Measurements from ENCODE around the gene CNPY3. TPM values are rescaled to one million over a fixed set of nuclear protein-coding genes. Genes with fewer than 3 reads are reported as not detected.

CNPY3 gene
- total and polyA plus RNA-seq, 2 of the 13 experiments (the other 11 are each of a cell fraction or from before 2014, with no cell fraction given), result 42.3 to 60.2 TPM

DNA sequence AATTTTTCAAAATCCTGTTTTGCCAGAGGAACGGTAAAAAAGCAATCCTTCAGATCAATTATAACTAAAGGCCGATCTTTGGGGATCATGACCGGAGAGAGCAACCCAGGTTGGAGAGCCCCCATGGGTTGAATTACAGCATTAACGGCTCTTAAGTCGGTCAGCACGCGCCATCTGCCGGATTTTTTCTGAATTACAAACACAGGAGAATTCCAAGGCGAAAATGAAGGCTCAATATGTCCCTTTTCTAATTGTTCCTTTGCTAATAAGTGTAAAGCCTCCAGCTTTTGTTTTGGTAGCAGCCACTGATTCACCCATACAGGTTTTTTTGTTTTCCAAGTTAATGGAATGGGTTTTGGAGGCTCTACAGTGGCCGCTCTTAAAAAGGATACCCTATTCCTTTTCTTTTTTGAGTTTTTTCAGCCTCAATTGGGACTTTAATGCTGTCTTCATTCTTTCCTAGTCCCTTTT lies 30.4 kb upstream of the CNPY3 start:
- no peaks in the 10 kb centered on the region for H4K20me1 ChIP-seq (ENCODE audit: insufficient read depth, low read length)
- no peaks in the 10 kb centered on the region for H3K79me2 ChIP-seq (ENCODE audit: insufficient read depth, low read length)
- DNase-seq (ENCODE audit: low spot score) (peak; percentile 74), ATAC-seq (no peak), FAIRE-seq (peak; percentile 50)
- in situ Hi-C loops (cut with HindIII; ENCODE audit: extremely low pct_ligation_motif_present, low pct_unique_long_range_greater_than_20kb) (no loop called here), intact Hi-C loops (cut with micrococcal nuclease; ENCODE audit: unreplicated experiment) (loop anchor here (1.0 kb wide), 2 partner anchors 22 to 238 kb away; no protein-coding TSS in a partner anchor)
- H3K36me3 ChIP-seq (replicated peaks in 1 of 2; ENCODE audit: control insufficient read depth in 1 of 2, insufficient read depth in 2 of 2, low read length in 2 of 2), result no peaks in the 10 kb centered on the region
- H3K27ac ChIP-seq (ENCODE audit: extremely low read length, insufficient read depth, low read length), result no peak overlapping the region
- H3K4me2 ChIP-seq (ENCODE audit: low read depth, low read length), result no peak overlapping the region
- peaks cover 29% of the 10 kb centered on the region for H3K4me1 ChIP-seq (ENCODE audit: insufficient read depth, low read length)
- H3K9ac ChIP-seq (ENCODE audit: insufficient read depth, low read depth, low read length), result no peak overlapping the region
- no peaks in the 10 kb centered on the region for H3K27me3 ChIP-seq (ENCODE audit: control insufficient read depth in 1 of 2, insufficient read depth in 2 of 2, low read length in 2 of 2)
- no peak overlapping the region for H2AFZ ChIP-seq (ENCODE audit: low read length)
- BruUV-seq (replicated peaks), result no TSS peak
- H3K9me3 ChIP-seq (ENCODE audit: low read length), result no peaks in the 10 kb centered on the region
- ChIA-PET POLR2A (no interaction called here), CTCF (ENCODE audit: low intra/inter-chr PET ratio, low total read pairs) (interaction anchor here (1.0 to 2.5 kb wide), 2 partner anchors 172 to 238 kb away, joined by 5 to 15 read pairs; no protein-coding TSS in a partner anchor)
- H3K4me3 ChIP-seq (replicated peaks in 1 of 3; ENCODE audit: insufficient read depth in 1 of 3, low read depth in 2 of 3, low read length in 3 of 3), result no peak overlapping the region
- WGBS (ENCODE audit: low lambda C conversion rate), result 6% methylated on average over 10 of the region's 10 CpGs
- 0 out of 2 replicates have a peak, but pooled peaks have one; percentile 18 for TF ChIP-seq ZNF652 (CRISPR knock-in tag; IDR thresholded peaks at IDR 0.05; ENCODE audit: borderline replicate concordance, low read depth)
- TF ChIP-seq DMAP1 (CRISPR knock-in tag; IDR thresholded peaks at IDR 0.05), result 0 out of 2 replicates have a peak, but pooled peaks have one; percentile 24
- TF ChIP-seq SMC3 (IDR thresholded peaks at IDR 0.05; ENCODE audit: low read length), result peak; percentile 73
- TF ChIP-seq ZMYM2 (CRISPR knock-in tag; IDR thresholded peaks at IDR 0.05), result no peak
- peak; percentile 82 for TF ChIP-seq CTCF (CRISPR knock-in tag; IDR thresholded peaks at IDR 0.05)
- no peak for TF ChIP-seq HMGXB3 (CRISPR knock-in tag; IDR thresholded peaks at IDR 0.05; ENCODE audit: borderline replicate concordance)
- TF ChIP-seq KMT2B (CRISPR knock-in tag; IDR thresholded peaks at IDR 0.05), result no peak
- TF ChIP-seq THAP11 (CRISPR knock-in tag; IDR thresholded peaks at IDR 0.05), result peak; percentile 29; the same call in 1 of the 2 replicates
- peak; percentile 22; the same call in 1 of the 2 replicates for TF ChIP-seq MIXL1 (CRISPR knock-in tag; IDR thresholded peaks at IDR 0.05)
- TF ChIP-seq SIX1 (CRISPR knock-in tag; IDR thresholded peaks at IDR 0.05; ENCODE audit: borderline replicate concordance), result peak; percentile 55; the same call in 1 of the 2 replicates
- TF ChIP-seq ZNF619 (CRISPR knock-in tag; IDR thresholded peaks at IDR 0.05), result no peak
- TF ChIP-seq ZNF235 (CRISPR knock-in tag; IDR thresholded peaks at IDR 0.05; ENCODE audit: borderline replicate concordance), result no peak
- no peak for TF ChIP-seq ZNF674 (CRISPR knock-in tag; IDR thresholded peaks at IDR 0.05; ENCODE audit: low read depth)
- TF ChIP-seq RFX1 (IDR thresholded peaks at IDR 0.05), result no peak
- TF ChIP-seq MAFK (conservative IDR thresholded peaks at IDR 0.05 in 1 of 2, IDR thresholded peaks at IDR 0.05 in 1 of 2; ENCODE audit: low read length in 2 of 2), result no peak
- peak in 1 of 2 experiments; percentile 52; a peak in 1 of 4 replicates for TF ChIP-seq HMGXB4 (CRISPR knock-in tag; IDR thresholded peaks at IDR 0.05; ENCODE audit: borderline replicate concordance in 1 of 2, low read depth in 1 of 2)
- peak; percentile 40 for TF ChIP-seq TEAD3 (CRISPR knock-in tag; optimal IDR thresholded peaks at IDR 0.05; ENCODE audit: borderline replicate concordance)
